GM21423 (cell line): ENCODE data around the gene TMEM183A.
"Not testable (repeated sequence)": the region's sequence is repeated elsewhere in the genome, so short reads cannot be mapped to it uniquely, and the experiment has no call there.

Experiments used
- ATAC-seq: cut with Tn5 transposase; IDR thresholded peaks from one replicate; pipeline ENCODE4 v1.9.1; 2021; ENCODE audit warnings: mild to moderate bottlenecking, moderate library complexity; ENCODE audit not compliant: unreplicated experiment

Gene TMEM183A

GRCh38 chr1:203006948-203007871 is at the start of gene TMEM183A:
Gene TMEM183A (plus strand): TSS chr1:203007374. CDS start chr1:203007466, 92 bp downstream.
- ATAC-seq: peak; percentile 90

- ATAC-seq: peak; percentile 96
These were observed 49.2 kb upstream of the TMEM183A start, which contains the start of gene ADIPOR1 for GRCh38 chr1:202957733-202958543. Gene ADIPOR1 (minus strand): TSS chr1:202958312. CDS start chr1:202951070, 7,242 bp downstream.

- no peak for ATAC-seq
These were observed 48.5 kb upstream of the TMEM183A start for GRCh38 chr1:202958544-202959275.

- ATAC-seq: no peak
These were observed 47.9 kb upstream of the TMEM183A start for GRCh38 chr1:202959276-202959620.

GRCh38 chr1:202961220-202961880 is 45.8 kb upstream of the TMEM183A start:
- no peak for ATAC-seq

GRCh38 chr1:202964791-202965410 is 42.3 kb upstream of the TMEM183A start:
- ATAC-seq: no peak

GRCh38 chr1:202965422-202965821 is 41.8 kb upstream of the TMEM183A start:
- no peak for ATAC-seq

GRCh38 chr1:202966006-202966898 is 40.9 kb upstream of the TMEM183A start:
- ATAC-seq: no peak

- peak; percentile 24 for ATAC-seq
These were observed 39.4 kb upstream of the TMEM183A start for GRCh38 chr1:202967684-202968281.

- no peak for ATAC-seq
These were observed 38.8 kb upstream of the TMEM183A start for GRCh38 chr1:202968351-202968750.

- ATAC-seq: peak; percentile 43
These were observed 38.3 kb upstream of the TMEM183A start for GRCh38 chr1:202968895-202969295.

- no peak for ATAC-seq
These were observed 35.1 kb upstream of the TMEM183A start for GRCh38 chr1:202972046-202972445.

- ATAC-seq: no peak
These were observed 32.3 kb upstream of the TMEM183A start for GRCh38 chr1:202974856-202975255.

- no peak for ATAC-seq
These were observed 30.5 kb upstream of the TMEM183A start for GRCh38 chr1:202976633-202977032.

- no peak for ATAC-seq
These were observed 27.7 kb upstream of the TMEM183A start for GRCh38 chr1:202979459-202979858.

GRCh38 chr1:202981939-202982338 is 25.2 kb upstream of the TMEM183A start:
- no peak for ATAC-seq

GRCh38 chr1:202982715-202983430 is 24.3 kb upstream of the TMEM183A start:
- ATAC-seq: no peak

GRCh38 chr1:202986120-202986519 is 21.1 kb upstream of the TMEM183A start:
- not testable (repeated sequence) for ATAC-seq
